IPS DF 6.9 (cell line): ENCODE results near the gene TANGO6.

ENCODE experiments used
- DNase-seq: peaks from one replicate; pipeline ENCODE4 v3.0.0-alpha.2; 2013; ENCODE audit warnings: low read depth, low spot score
- H3K27ac ChIP-seq: one replicate; pipeline ENCODE4 v1.5.1; 2013; ENCODE audit warnings: low read length, control low read depth
- H3K27me3 ChIP-seq: 2 replicates; pipeline ENCODE4 v1.6.1; 2013; ENCODE audit warnings: mild to moderate bottlenecking, low read length; ENCODE audit not compliant: control insufficient read depth, insufficient read depth
- H3K36me3 ChIP-seq: 2 replicates; pipeline ENCODE4 v1.6.1; 2013; ENCODE audit warnings: low read length; ENCODE audit not compliant: control insufficient read depth, insufficient read depth
- H3K4me1 ChIP-seq: 2 replicates; pipeline ENCODE4 v1.6.1; 2013; ENCODE audit warnings: low read length; ENCODE audit not compliant: control insufficient read depth, insufficient read depth
- H3K4me3 ChIP-seq: 2 replicates; pipeline ENCODE4 v1.5.1; 2013; ENCODE audit warnings: mild to moderate bottlenecking, low read length
- H3K9me3 ChIP-seq: 2 replicates; pipeline ENCODE4 v1.6.1; 2013; ENCODE audit warnings: low read length, inconsistent platforms; ENCODE audit not compliant: control insufficient read depth, insufficient read depth
- WGBS: extraction: QIAGEN DNeasy Blood & Tissue Kit; methylation state at CpG from one replicate; pipeline ENCODE4 v1.1.7; 2013; ENCODE audit warnings: mixed read lengths, missing lambda C conversion rate; ENCODE audit not compliant: insufficient read length, insufficient coverage; 5-methylcytosine and 5-hydroxymethylcytosine counted together

TANGO6 gene

GRCh38 chr16:69108064-69108904 is 265.0 kb downstream of the TANGO6 start:
- peaks cover 17% of the 10 kb centered on the region for H3K36me3 ChIP-seq
- DNase-seq = no peak
- no peaks in the 10 kb centered on the region for H3K27me3 ChIP-seq
- peaks cover 3% of the 10 kb centered on the region; the same call in 1 of the 2 replicates for H3K4me1 ChIP-seq
- no CpG with 5 or more reads among the region's 9 CpGs for WGBS
- H3K4me3 ChIP-seq = peak overlapping the region; percentile 78; the same call in 1 of the 2 replicates
- H3K27ac ChIP-seq = no peak overlapping the region
- H3K9me3 ChIP-seq = no peaks in the 10 kb centered on the region

GRCh38 chr16:69108905-69109252 is 265.5 kb downstream of the TANGO6 start:
- Histone ChIP-seq H3K27me3 (no peaks in the 10 kb centered on the region), H3K9me3 (no peaks in the 10 kb centered on the region), H3K4me3 (no peak overlapping the region), H3K27ac (no peak overlapping the region), H3K4me1 (peaks cover 3% of the 10 kb centered on the region; the same call in 1 of the 2 replicates), H3K36me3 (peaks cover 23% of the 10 kb centered on the region)
- WGBS = no CpG with 5 or more reads among the region's 4 CpGs
- DNase-seq = no peak

GRCh38 chr16:69109486-69110270 is 266.3 kb downstream of the TANGO6 start:
- Histone ChIP-seq H3K4me3 (no peak overlapping the region), H3K27ac (no peak overlapping the region), H3K4me1 (peaks cover 3% of the 10 kb centered on the region; the same call in 1 of the 2 replicates), H3K36me3 (peaks cover 31% of the 10 kb centered on the region), H3K27me3 (no peaks in the 10 kb centered on the region), H3K9me3 (no peaks in the 10 kb centered on the region)
- no peak for DNase-seq
- no CpG with 5 or more reads among the region's 48 CpGs for WGBS

- Histone ChIP-seq H3K27me3 (no peaks in the 10 kb centered on the region), H3K27ac (no peak overlapping the region), H3K9me3 (no peaks in the 10 kb centered on the region), H3K4me1 (peaks cover 2% of the 10 kb centered on the region; the same call in 1 of the 2 replicates), H3K36me3 (peaks cover 37% of the 10 kb centered on the region), H3K4me3 (no peak overlapping the region)
- no peak for DNase-seq
- WGBS = no CpG with 5 or more reads among the region's 7 CpGs
These were observed 267.1 kb downstream of the TANGO6 start for GRCh38 chr16:69110406-69110805.

GRCh38 chr16:69111216-69111875 is 268.0 kb downstream of the TANGO6 start:
- no CpG with 5 or more reads among the region's 6 CpGs for WGBS

GRCh38 chr16:69111876-69112230 is 268.5 kb downstream of the TANGO6 start:
- no peak overlapping the region for H3K27ac ChIP-seq
- no peak for DNase-seq
- peaks cover 44% of the 10 kb centered on the region for H3K36me3 ChIP-seq

More at GRCh38 chr16:69111216-69111875, 268.0 kb downstream of the TANGO6 start:
- Histone ChIP-seq H3K4me1 (peaks cover 2% of the 10 kb centered on the region; the same call in 1 of the 2 replicates), H3K9me3 (no peaks in the 10 kb centered on the region), H3K27me3 (no peaks in the 10 kb centered on the region), H3K27ac (no peak overlapping the region), H3K36me3 (peaks cover 41% of the 10 kb centered on the region), H3K4me3 (no peak overlapping the region)
- no peak for DNase-seq

GRCh38 chr16:69112285-69113129 is 269.2 kb downstream of the TANGO6 start:
- no peak for DNase-seq
- Histone ChIP-seq H3K9me3 (no peaks in the 10 kb centered on the region), H3K36me3 (peaks cover 46% of the 10 kb centered on the region), H3K4me3 (no peak overlapping the region), H3K4me1 (peaks cover 2% of the 10 kb centered on the region; the same call in 1 of the 2 replicates), H3K27ac (no peak overlapping the region), H3K27me3 (no peaks in the 10 kb centered on the region)
- WGBS = no CpG with 5 or more reads among the region's 6 CpGs

More at GRCh38 chr16:69111876-69112230, 268.5 kb downstream of the TANGO6 start:
- Histone ChIP-seq H3K4me1 (peaks cover 2% of the 10 kb centered on the region; the same call in 1 of the 2 replicates), H3K9me3 (no peaks in the 10 kb centered on the region), H3K4me3 (no peak overlapping the region), H3K27me3 (no peaks in the 10 kb centered on the region)
- no CpG with 5 or more reads among the region's 5 CpGs for WGBS

- no peak overlapping the region for H3K27ac ChIP-seq
- WGBS = no CpG with 5 or more reads among the region's 7 CpGs
- H3K4me3 ChIP-seq = no peak overlapping the region
- H3K36me3 ChIP-seq = peaks cover 50% of the 10 kb centered on the region
- DNase-seq = no peak
- H3K9me3 ChIP-seq = no peaks in the 10 kb centered on the region
- peaks cover 2% of the 10 kb centered on the region; the same call in 1 of the 2 replicates for H3K4me1 ChIP-seq
- no peaks in the 10 kb centered on the region for H3K27me3 ChIP-seq
These were observed 269.9 kb downstream of the TANGO6 start for GRCh38 chr16:69113216-69113615.

- Histone ChIP-seq H3K4me3 (no peak overlapping the region), H3K27me3 (no peaks in the 10 kb centered on the region), H3K36me3 (peaks cover 55% of the 10 kb centered on the region), H3K27ac (no peak overlapping the region), H3K9me3 (no peaks in the 10 kb centered on the region), H3K4me1 (no peaks in the 10 kb centered on the region)
- DNase-seq = no peak
- WGBS = no CpG with 5 or more reads among the region's 25 CpGs
These were observed 271.1 kb downstream of the TANGO6 start for GRCh38 chr16:69114346-69114975.
